Mesothelial cell of epicardium (in vitro differentiated cells): Measurements from ENCODE around the gene GOLIM4. TPM values are rescaled to one million over a fixed set of nuclear protein-coding genes. Genes with fewer than 3 reads are reported as not detected.

Experiments
- DNase-seq, 2 experiments: peaks; one replicate each; pipeline ENCODE4 v3.0.0; 2021; ENCODE audit warnings: low spot score in 2 of 2; ENCODE audit not compliant: unreplicated experiment in 2 of 2
- H3K27ac Mint-ChIP-seq: 2 replicates; pipeline ENCODE4 v1.8.0; 2021; ENCODE audit warnings: mixed read lengths
- H3K27me3 Mint-ChIP-seq: 2 replicates; pipeline ENCODE4 v1.8.0; 2021; ENCODE audit warnings: low read depth, mixed read lengths
- H3K36me3 Mint-ChIP-seq: 2 replicates; pipeline ENCODE4 v1.8.0; 2021; ENCODE audit warnings: mixed read lengths
- H3K4me1 Mint-ChIP-seq: 2 replicates; pipeline ENCODE4 v1.8.0; 2021; ENCODE audit warnings: mixed read lengths
- H3K4me3 Mint-ChIP-seq: 2 replicates; pipeline ENCODE4 v1.8.0; 2021; ENCODE audit warnings: mild to moderate bottlenecking, moderate library complexity, mixed read lengths
- H3K9me3 Mint-ChIP-seq: 2 replicates; pipeline ENCODE4 v1.8.0; 2021; ENCODE audit warnings: mixed read lengths
- total RNA-seq: library from RNA; stranded (reverse); gene quantifications from 3 replicates; pipeline ENCODE4 v1.2.1, GENCODE V29; 2021
- TF ChIP-seq, protein P1 (sequence below): fragments of 200-600 bp; sonication (generic); IDR thresholded peaks from one replicate; pipeline ENCODE4 v1.5.0; 2021; ENCODE audit warnings: antibody characterized with exemption; ENCODE audit not compliant: unreplicated experiment

Gene GOLIM4
- total RNA-seq, 1 donor from 2014 or later = 93.7 TPM

DNA sequence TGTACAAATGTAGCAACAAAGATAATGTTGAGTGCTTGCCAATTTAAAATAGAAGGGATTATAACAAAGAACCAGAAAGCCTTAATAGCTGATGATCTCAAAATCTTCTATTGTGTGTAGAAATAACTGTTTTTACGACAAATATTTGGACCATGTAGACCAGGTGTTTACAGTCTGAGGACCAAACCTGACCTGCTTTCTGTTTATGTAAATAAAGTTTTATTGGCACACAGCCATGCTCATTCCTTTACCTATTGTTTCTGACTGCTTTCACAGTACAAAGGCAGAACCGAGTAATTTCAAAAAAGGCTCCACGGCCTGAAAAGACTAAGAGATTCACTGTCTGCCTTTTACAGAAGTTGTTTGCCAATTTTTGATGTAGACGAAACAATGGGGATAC lies 91.8 kb downstream of the GOLIM4 start:
- DNase-seq = no peak
- Mint-ChIP-seq H3K9me3 (peaks cover 26% of the 10 kb centered on the region), H3K4me3 (no peak overlapping the region), H3K36me3 (peaks cover 10% of the 10 kb centered on the region), H3K4me1 (no peaks in the 10 kb centered on the region), H3K27ac (no peak overlapping the region), H3K27me3 (no peaks in the 10 kb centered on the region)
- TF ChIP-seq, protein P1, sequence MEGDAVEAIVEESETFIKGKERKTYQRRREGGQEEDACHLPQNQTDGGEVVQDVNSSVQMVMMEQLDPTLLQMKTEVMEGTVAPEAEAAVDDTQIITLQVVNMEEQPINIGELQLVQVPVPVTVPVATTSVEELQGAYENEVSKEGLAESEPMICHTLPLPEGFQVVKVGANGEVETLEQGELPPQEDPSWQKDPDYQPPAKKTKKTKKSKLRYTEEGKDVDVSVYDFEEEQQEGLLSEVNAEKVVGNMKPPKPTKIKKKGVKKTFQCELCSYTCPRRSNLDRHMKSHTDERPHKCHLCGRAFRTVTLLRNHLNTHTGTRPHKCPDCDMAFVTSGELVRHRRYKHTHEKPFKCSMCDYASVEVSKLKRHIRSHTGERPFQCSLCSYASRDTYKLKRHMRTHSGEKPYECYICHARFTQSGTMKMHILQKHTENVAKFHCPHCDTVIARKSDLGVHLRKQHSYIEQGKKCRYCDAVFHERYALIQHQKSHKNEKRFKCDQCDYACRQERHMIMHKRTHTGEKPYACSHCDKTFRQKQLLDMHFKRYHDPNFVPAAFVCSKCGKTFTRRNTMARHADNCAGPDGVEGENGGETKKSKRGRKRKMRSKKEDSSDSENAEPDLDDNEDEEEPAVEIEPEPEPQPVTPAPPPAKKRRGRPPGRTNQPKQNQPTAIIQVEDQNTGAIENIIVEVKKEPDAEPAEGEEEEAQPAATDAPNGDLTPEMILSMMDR = no peak

DNA sequence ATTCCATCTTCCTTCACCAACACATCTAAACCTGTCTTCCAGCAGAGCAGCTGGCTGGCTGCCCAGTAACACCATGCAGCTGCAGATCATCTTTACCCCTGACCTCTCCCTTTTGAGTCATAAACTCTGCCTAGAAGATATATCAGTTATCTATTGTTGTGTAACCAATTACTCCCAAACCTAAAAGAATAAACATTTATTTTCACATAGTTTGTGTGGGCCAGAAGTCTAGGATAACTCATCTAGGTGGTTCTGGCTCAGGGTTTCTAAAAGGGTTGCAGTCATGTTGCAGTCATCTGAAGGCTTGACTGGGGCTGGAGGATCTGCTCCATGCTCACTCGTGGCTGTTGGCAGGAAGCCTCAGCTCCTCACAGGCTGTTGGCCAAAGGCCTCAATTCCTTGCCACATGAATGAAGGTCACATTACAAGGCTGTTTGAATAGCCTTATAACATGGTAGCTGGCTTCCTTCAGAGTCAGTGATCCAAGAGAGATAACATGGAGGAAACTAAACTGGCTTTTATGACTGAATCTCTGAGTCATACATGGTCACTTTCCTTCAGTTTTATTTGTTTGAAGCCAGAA lies 92.8 kb downstream of the GOLIM4 start:
- TF ChIP-seq, protein P1 = no peak
- H3K27me3 Mint-ChIP-seq = no peaks in the 10 kb centered on the region
- peaks cover 7% of the 10 kb centered on the region for H3K36me3 Mint-ChIP-seq
- DNase-seq = no peak
- no peak overlapping the region for H3K4me3 Mint-ChIP-seq
- no peaks in the 10 kb centered on the region for H3K4me1 Mint-ChIP-seq
- peaks cover 26% of the 10 kb centered on the region for H3K9me3 Mint-ChIP-seq
- H3K27ac Mint-ChIP-seq = no peak overlapping the region

DNA sequence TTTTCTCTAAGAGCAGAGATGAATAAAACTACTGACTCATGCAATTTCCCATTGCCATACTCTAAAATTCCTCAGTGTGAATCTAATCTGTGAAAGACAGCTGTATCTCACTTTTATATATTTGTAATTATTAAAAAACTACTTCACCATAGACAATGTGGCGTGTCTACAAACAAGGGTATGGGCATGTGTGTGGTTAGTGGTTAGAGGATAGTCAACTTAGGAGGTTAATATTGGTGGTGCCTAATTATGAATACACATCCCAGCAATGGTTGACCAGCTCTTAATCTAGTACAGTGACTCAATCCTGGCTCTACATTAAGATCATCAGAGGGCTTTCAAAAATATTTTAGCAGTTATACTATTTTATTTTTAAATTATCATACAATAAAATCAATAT lies 94.5 kb downstream of the GOLIM4 start:
- Mint-ChIP-seq H3K27ac (no peak overlapping the region), H3K4me3 (no peak overlapping the region), H3K9me3 (peaks cover 17% of the 10 kb centered on the region), H3K27me3 (no peaks in the 10 kb centered on the region), H3K36me3 (no peaks in the 10 kb centered on the region), H3K4me1 (no peaks in the 10 kb centered on the region)
- TF ChIP-seq, protein P1 = no peak
- no peak for DNase-seq

DNA sequence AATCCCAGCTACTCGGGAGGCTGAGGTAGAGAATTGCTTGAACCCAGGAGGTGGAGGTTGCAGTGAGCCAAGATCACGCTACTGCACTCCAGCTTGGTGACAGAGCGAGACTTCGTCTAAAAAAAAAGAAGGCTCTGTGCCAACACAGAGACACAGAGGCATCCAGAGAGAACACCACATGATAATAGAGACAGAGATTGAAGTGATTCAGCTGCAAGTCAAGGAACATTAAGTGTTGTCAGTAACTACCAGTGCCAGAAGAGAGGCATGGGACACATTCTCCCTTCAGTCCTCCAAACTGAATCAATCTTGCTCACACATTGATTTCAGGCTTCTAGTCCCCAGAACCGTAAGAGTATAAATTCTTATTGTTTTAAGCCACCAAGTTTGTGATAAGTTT lies 97.5 kb downstream of the GOLIM4 start:
- Mint-ChIP-seq H3K27ac (no peak overlapping the region), H3K4me1 (no peaks in the 10 kb centered on the region), H3K27me3 (peaks cover 3% of the 10 kb centered on the region), H3K9me3 (peaks cover 9% of the 10 kb centered on the region), H3K36me3 (no peaks in the 10 kb centered on the region), H3K4me3 (no peak overlapping the region)
- TF ChIP-seq, protein P1 = no peak
- DNase-seq = no peak

DNA sequence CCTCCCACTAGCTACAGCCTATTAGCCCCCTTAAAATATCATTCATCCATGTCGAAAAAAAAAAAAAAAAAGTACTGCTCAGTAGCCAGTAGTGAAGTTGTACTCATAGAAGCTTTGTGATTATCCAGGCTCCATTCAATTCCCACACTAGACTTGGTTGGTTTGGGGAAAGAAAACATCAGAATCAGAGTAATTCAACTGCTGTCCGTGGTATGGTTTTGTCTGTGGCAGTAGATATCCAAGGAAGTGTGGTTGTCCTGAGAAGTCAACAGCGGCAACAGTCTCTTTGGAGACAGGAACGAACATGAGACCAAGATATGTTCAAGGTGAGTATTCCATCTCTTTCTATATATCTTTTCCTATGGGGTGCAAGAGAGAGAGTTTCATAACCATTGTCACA lies 99.2 kb downstream of the GOLIM4 start:
- DNase-seq = no peak
- no peak overlapping the region for H3K27ac Mint-ChIP-seq
- H3K27me3 Mint-ChIP-seq = peaks cover 3% of the 10 kb centered on the region
- H3K9me3 Mint-ChIP-seq = peaks cover 3% of the 10 kb centered on the region
- no peaks in the 10 kb centered on the region for H3K4me1 Mint-ChIP-seq
- no peak overlapping the region for H3K4me3 Mint-ChIP-seq
- H3K36me3 Mint-ChIP-seq = no peaks in the 10 kb centered on the region
- TF ChIP-seq, protein P1 = no peak

DNA sequence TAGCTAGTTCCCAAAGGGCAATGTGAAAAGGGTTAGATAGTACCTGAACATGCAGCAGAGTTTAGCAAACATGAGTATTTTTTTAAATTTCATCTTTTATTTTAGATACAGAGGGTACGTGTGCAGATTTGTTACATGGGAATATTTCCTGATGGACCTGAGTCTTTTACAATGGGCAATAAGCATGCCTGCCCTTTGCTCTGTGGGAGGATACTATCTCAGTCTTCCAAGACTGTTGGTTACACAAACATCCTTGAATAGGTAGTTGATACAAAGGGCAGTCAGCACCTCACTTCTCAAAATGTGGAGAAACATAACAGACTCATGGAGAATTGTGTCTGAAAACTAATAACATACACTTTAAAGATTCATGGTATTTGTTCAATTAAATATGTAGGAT lies 103.3 kb downstream of the GOLIM4 start:
- no peaks in the 10 kb centered on the region for H3K36me3 Mint-ChIP-seq
- H3K4me1 Mint-ChIP-seq = peaks cover 18% of the 10 kb centered on the region
- H3K27me3 Mint-ChIP-seq = peaks cover 3% of the 10 kb centered on the region
- no peak overlapping the region for H3K27ac Mint-ChIP-seq
- no peak overlapping the region for H3K4me3 Mint-ChIP-seq
- DNase-seq = no peak
- peaks cover 6% of the 10 kb centered on the region for H3K9me3 Mint-ChIP-seq
- TF ChIP-seq, protein P1 = no peak
